HG02763 (cell line): ENCODE results near the gene TTC28.
A peak's percentile ranks its signal among the peaks of the same experiment; 100 is the strongest.

Experiments
- ATAC-seq: cut with Tn5 transposase; IDR thresholded peaks from one replicate; pipeline ENCODE4 v1.9.1; 2021; ENCODE audit warnings: mild to moderate bottlenecking, moderate library complexity; ENCODE audit not compliant: unreplicated experiment

TTC28 gene

GRCh38 chr22:28015676-28016601 lies 663.7 kb downstream of the TTC28 start:
- ATAC-seq: no peak

GRCh38 chr22:28015046-28015425 lies 664.6 kb downstream of the TTC28 start:
- no peak for ATAC-seq

DNA sequence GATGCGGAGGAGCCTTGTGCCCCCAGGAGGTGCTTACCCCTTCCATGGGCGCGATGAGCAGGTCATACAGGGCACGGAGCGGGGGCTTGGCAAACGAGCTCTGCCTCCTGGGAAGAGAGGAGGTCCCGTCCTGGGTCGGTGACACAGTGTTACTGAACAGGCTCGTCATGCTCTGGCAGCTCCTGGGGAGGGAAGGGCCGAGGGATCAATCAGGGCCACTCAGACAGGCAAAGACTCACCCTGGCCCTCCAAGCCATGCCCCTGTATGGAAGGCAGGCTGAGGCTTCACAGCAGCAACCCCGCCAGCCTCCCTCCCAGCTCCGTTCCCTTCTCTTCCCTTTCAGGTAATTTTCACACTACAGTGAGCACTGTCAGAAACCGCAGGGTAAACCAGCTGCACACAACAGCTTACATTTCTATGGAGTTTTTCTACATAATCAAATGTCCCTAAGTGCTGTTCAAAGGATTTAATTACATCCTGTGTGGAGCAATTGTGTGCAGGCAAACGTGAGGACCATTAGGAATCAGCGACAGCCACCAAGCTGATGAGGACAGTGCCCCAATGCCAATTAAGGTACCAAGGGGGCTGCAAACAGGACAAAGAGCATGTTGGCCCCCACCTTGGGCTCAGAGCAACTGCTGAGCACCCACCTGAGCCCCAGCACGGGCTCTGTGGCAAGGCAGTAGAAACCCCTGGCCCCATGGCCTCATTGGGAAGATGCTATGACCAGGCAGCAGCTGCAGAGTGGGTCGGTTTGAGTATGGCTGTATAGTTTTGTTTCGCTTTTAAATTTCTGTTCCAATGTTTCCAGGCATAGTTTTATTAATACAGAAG lies 665.2 kb downstream of the TTC28 start:
- ATAC-seq: no peak

- no peak for ATAC-seq
These were observed 666.0 kb downstream of the TTC28 start for GRCh38 chr22:28013611-28014010.

DNA sequence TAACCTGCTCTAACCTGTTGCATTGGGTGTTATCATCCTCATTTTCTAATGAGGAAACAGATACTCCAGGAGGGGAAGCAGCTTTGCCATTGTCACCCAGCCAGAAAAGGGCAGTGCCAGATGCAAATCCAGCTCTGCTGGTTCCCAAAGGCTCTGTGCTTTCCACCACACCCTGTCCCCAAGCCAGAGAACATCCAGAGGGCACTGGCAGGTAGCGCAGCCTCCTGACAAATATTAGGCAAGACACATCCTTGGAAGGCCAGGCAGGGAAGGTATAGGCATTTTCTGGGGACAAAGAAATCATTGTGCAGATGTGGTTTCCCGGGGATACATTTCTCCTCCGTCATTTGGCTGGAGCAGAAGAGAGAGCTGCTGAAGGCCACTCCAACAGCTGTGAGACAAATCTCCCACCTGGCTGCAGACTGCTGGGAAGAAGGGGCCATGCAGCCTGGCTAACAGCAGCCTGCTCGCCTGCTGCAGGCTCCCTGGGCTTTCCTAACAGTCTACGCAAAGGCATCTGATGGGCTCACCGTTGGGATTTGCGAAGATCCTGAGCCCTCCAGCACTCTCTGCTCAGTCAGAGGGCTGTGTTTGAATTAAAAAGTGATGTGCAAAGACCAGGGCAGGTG lies 666.7 kb downstream of the TTC28 start:
- no peak for ATAC-seq

- ATAC-seq: peak; percentile 51
These were observed 670.3 kb downstream of the TTC28 start for GRCh38 chr22:28009272-28009827.

- no peak for ATAC-seq
These were observed 671.0 kb downstream of the TTC28 start for GRCh38 chr22:28008649-28009048.

DNA sequence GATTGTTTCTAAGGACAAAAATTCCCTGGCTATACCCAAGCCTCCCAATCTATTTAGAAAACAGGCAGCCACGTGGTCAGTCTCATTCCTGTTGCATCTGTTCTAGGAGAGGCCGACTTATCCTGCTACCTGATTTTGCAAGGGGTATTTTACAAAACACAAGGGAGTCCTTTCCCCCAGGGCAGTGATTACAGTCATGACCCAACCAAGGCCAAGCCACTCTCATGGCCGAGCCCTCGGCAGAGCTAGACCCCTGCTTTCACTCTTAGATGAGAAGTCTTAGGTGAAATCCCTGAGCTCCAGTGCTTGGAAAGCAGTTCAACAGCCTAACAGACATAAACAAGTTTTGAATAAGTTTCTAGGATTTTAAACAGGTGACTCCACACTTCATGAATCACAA lies 671.6 kb downstream of the TTC28 start:
- no peak for ATAC-seq

- no peak for ATAC-seq
These were observed 673.4 kb downstream of the TTC28 start for GRCh38 chr22:28006271-28006670.

GRCh38 chr22:28005513-28005912 lies 674.1 kb downstream of the TTC28 start:
- no peak for ATAC-seq

DNA sequence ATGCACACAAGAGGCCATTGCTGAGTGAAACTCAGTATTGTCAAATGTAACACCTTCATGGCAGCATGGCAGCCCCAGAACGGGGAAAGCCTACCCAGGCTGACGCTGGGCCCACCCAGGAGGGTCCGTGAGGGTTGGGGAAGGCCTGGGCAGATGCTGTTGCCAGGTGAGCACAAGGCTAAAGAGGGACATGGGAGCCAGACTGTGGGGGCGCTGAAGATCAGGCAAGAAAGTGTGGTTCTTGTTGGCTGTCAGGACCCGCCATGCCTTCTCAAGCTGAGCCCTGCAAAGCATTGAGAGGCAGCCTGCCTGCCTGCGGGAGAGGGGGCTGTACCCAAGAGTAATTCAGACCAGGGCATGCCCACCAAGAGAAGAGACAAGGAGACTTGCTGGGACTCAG lies 675.6 kb downstream of the TTC28 start:
- no peak for ATAC-seq

DNA sequence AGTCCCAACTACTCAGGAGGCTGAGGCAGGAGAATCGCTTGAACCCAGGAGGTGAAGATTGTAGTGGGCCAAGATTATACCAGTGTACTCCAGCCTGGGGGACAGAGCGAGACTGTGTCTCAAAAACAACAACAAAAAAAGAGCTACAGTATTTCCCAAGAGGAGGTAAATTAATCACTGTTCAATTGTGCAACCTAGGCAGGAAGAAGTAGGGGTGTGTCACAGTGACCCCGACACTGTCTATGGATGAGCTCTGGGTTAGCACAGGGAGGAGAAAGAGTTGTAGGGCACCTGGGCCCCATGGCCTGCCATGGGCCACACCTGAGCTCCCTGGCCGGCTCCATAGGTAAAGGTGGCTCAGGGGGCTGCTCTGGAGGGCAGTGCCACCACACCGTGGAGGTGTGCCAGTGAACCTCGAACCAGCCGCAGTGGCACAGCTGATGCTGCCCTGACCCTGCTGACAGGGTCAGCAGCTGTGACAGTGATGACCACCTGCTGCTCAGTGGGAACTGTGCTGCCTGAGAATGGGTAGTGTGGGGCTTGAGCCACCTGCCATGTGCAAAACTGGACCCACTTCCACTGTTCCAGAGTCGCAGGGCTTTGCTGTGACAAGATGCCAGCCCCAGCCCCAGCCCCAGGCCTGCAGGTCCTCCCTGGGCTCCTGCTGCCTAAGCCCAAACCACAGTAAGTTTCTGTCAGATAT lies 676.6 kb downstream of the TTC28 start:
- no peak for ATAC-seq

GRCh38 chr22:28002181-28002700 lies 677.4 kb downstream of the TTC28 start:
- no peak for ATAC-seq

DNA sequence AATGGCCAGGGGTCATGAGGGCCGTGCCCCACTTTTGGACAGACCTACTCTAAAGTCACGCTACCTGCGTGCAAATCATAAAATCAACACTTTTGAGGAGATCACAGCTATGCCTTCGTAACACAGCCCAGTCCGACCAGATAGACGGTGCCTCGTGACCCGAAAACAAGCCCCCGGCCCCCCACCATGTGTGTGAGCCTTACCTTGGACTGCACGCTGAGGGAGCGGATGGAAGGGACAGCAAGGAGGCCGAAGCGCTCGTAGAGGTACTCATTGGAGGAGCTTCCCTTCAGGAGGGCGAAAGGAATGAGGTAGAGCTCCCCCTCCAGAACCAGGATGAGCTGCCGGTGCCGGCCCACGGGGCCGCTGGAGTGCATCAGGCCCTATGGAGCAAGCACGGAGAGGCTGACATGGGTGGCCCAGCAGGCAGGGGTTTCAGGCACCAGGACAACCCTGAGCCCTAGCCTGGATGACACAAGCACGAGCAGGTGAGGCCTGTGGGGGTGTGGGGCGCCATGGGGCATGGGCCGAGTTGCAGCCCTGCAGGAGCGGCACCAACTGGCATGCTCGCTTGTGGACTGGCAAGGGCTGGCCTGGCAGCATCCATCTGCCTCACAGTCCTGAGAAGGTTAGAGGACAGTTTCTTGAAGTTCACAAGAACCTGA lies 678.3 kb downstream of the TTC28 start:
- ATAC-seq: no peak

DNA sequence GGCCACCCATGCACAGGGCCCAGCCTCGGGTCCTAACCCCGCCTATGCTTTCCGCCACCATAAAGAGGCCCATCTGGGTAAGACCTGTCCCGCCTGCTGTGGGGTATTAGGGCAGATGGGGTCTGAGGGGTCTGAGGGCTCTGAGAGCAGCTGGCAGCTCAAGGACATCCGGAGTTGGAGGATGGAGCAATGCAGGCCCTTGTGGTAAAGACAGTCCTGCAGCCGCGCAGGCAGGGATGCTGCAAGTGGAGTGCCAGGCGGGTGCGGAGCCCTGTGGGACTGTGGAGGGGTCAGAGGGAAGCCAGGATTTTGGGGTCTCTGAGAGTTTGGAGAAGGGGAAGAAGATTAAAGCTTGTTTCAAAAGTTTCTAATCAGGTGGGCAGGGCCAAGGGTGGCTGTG lies 679.3 kb downstream of the TTC28 start:
- no peak for ATAC-seq

DNA sequence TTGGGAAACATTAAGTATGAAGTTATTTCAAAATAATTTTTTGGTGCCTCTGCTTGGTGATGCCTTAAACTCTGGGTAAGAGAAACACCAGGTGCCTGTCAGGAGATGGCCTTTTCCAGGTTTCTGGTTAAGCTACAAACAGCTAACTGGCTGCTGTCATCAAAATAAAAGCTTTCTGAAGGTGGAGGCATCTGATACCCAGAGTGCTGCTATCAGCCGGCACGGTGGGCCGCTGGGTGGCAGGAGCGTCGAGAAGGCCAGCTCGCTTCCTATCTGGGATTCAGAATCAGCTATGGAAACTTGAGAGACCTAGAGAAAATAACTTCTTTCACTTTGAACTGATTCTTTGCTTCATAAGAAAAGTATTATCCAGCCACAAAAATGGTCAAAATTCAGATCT lies 679.8 kb downstream of the TTC28 start:
- no peak for ATAC-seq

- ATAC-seq: no peak
These were observed 680.9 kb downstream of the TTC28 start for GRCh38 chr22:27998511-27999410.

- ATAC-seq: no peak
These were observed 682.1 kb downstream of the TTC28 start for GRCh38 chr22:27997538-27997937.

DNA sequence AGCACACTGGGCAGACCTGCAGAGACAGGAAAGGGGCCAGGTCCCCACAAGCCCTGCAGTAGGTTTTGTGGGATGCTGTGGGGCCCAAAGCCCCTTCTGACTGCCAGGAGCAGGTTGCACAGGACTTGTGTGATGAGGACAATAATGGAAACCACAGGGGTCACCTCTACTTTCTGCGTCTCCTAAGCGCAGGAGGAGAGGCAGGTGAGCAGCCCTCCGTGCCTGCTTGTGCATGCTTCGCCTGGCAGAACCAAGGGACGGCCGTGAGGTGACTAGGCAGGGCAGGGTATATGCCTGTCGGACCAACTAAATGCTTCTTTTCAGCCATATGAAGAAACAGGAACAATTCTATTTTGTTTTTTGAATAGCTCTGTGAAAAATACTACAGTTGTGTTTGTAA lies 682.7 kb downstream of the TTC28 start:
- ATAC-seq: no peak
